AG09309 (cell line): ENCODE results near the gene TMEM259.

Source experiments
- DNase-seq: peaks from one replicate; pipeline ENCODE4 v3.0.0-alpha.2; 2010; ENCODE audit warnings: low read depth
- H3K4me3 ChIP-seq: 2 replicates; pipeline ENCODE4 v1.5.1; 2011; ENCODE audit warnings: mild to moderate bottlenecking, low read depth, low read length, moderate library complexity; ENCODE audit not compliant: control insufficient read depth
- CTCF ChIP-seq: IDR thresholded peaks from 2 replicates; pipeline ENCODE4 v1.5.1; 2011; ENCODE audit warnings: mild to moderate bottlenecking, low read depth, low read length, inconsistent platforms; ENCODE audit not compliant: insufficient read depth, control insufficient read depth; ENCODE audit errors: missing control alignments

Gene TMEM259

GRCh38 chr19:960020-960419, 60.9 kb downstream of the TMEM259 start:
- DNase-seq: no peak
- no peak for TF ChIP-seq CTCF
- H3K4me3 ChIP-seq: no peak overlapping the region
